Vagina (tissue), 2 donors: ENCODE data around the gene SH3GL2.

ENCODE experiments used
- CTCF ChIP-seq, 3 experiments: fragments of 450-650 bp in 2 of 3; fragments of 200-600 bp in 1 of 3; sonication (generic) in 1 of 3; IDR thresholded peaks; one replicate each; pipeline ENCODE4 v1.5.1; 2017 to 2019; ENCODE audit warnings: antibody characterized with exemption in 3 of 3, mild to moderate bottlenecking in 2 of 3, moderate library complexity in 2 of 3
- POLR2A ChIP-seq, 2 donors: fragments of 450-650 bp; IDR thresholded peaks; one replicate each; pipeline ENCODE4 v1.6.1; 2017; ENCODE audit warnings: antibody characterized with exemption in 2 of 2, mild to moderate bottlenecking in 2 of 2, moderate library complexity in 2 of 2

GRCh38 chr9:17782430-17783149 lies 203.7 kb downstream of the SH3GL2 start:
- TF ChIP-seq POLR2A (IDR thresholded peaks at IDR 0.05) (no peak), CTCF (IDR thresholded peaks at IDR 0.05) (no peak)
